SU-DHL-6 (cell line): Measurements from ENCODE around the gene BMP4.

Experiments used
- EZH2phosphoT487 ChIP-seq: fragments of 200-600 bp; sonication (generic), shearing (Covaris generic); conservative IDR thresholded peaks from 2 replicates; pipeline ENCODE4 v1.6.1; 2018; ENCODE audit warnings: mild to moderate bottlenecking, antibody characterized with exemption, low read length, moderate library complexity, mixed read lengths
- TF ChIP-seq, protein P1 (sequence below): fragments of 200-600 bp; sonication (generic); IDR thresholded peaks from one replicate; pipeline ENCODE4 v1.5.1; 2017; ENCODE audit warnings: antibody characterized with exemption, mild to moderate bottlenecking, low read length, moderate library complexity; ENCODE audit not compliant: insufficient read depth, poor library complexity, severe bottlenecking

DNA sequence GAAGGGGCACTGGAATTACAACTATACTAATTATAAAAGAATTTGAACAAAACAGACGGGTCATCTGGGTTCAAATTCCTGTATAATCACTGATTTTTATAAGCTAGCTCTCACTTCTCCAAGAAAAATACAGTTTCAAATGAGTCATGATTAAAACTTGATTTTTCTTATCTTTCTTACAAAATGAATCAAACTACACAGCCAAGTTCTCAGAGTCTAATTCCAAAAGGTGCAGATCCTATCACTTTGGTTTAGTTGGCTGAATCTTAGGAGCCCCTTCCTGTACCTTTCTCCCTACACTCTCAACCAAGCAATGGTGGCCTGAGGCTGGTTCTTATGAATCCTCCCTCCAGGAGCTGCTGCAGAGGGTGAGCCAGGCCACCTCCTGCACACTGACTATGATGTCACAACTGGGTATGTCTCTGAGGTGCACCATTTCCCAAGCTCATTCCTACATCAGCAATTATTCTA is 43.8 kb upstream of the BMP4 start:
- TF ChIP-seq, protein P1, sequence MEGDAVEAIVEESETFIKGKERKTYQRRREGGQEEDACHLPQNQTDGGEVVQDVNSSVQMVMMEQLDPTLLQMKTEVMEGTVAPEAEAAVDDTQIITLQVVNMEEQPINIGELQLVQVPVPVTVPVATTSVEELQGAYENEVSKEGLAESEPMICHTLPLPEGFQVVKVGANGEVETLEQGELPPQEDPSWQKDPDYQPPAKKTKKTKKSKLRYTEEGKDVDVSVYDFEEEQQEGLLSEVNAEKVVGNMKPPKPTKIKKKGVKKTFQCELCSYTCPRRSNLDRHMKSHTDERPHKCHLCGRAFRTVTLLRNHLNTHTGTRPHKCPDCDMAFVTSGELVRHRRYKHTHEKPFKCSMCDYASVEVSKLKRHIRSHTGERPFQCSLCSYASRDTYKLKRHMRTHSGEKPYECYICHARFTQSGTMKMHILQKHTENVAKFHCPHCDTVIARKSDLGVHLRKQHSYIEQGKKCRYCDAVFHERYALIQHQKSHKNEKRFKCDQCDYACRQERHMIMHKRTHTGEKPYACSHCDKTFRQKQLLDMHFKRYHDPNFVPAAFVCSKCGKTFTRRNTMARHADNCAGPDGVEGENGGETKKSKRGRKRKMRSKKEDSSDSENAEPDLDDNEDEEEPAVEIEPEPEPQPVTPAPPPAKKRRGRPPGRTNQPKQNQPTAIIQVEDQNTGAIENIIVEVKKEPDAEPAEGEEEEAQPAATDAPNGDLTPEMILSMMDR: no peak
- no peak for TF ChIP-seq EZH2phosphoT487
